Peyer's patch (tissue), 4 donors: ENCODE measurements around the gene CYTL1.

Experiments
- CTCF ChIP-seq, 6 experiments: fragments of 450-650 bp in 4 of 6; fragments of 200-600 bp in 2 of 6; sonication (generic) in 1 of 6; IDR thresholded peaks; one replicate each; pipeline ENCODE4 v1.5.1; 2017 to 2019; ENCODE audit warnings: antibody characterized with exemption in 6 of 6, mild to moderate bottlenecking in 3 of 6, moderate library complexity in 1 of 6
- POLR2A ChIP-seq, 2 donors: fragments of 450-650 bp; IDR thresholded peaks; one replicate each; pipeline ENCODE4 v1.5.1; 2017; ENCODE audit warnings: antibody characterized with exemption in 2 of 2, mild to moderate bottlenecking in 2 of 2, moderate library complexity in 2 of 2

GRCh38 chr4:5014007-5014682 lies 5.1 kb downstream of the CYTL1 start:
- TF ChIP-seq CTCF (IDR thresholded peaks at IDR 0.05): no peak
- TF ChIP-seq POLR2A (IDR thresholded peaks at IDR 0.05): no peak
